Chondrocyte (in vitro differentiated cells): ENCODE results near the gene SLC6A4. TPM values are rescaled to one million over a fixed set of nuclear protein-coding genes. Genes with fewer than 3 reads are reported as not detected.

Source experiments
- DNase-seq: peaks from one replicate; pipeline ENCODE4 v3.0.0; 2021; ENCODE audit warnings: mixed read lengths, low spot score
- H3K27ac Mint-ChIP-seq: one replicate; pipeline ENCODE4 v1.8.0; 2021; ENCODE audit warnings: mild to moderate bottlenecking, moderate library complexity, mixed read lengths; ENCODE audit not compliant: unreplicated experiment
- H3K27me3 Mint-ChIP-seq: 2 replicates; pipeline ENCODE4 v1.8.0; 2021; ENCODE audit warnings: low read depth, mixed read lengths
- H3K36me3 Mint-ChIP-seq: 2 replicates; pipeline ENCODE4 v1.8.0; 2021; ENCODE audit warnings: low read depth, mixed read lengths
- H3K4me1 Mint-ChIP-seq: 2 replicates; pipeline ENCODE4 v1.8.0; 2021; ENCODE audit warnings: low read depth, mild to moderate bottlenecking, mixed read lengths
- H3K4me3 Mint-ChIP-seq: one replicate; pipeline ENCODE4 v1.8.0; 2021; ENCODE audit warnings: mild to moderate bottlenecking, moderate library complexity, mixed read lengths; ENCODE audit not compliant: unreplicated experiment
- H3K9me3 Mint-ChIP-seq: 2 replicates; pipeline ENCODE4 v1.8.0; 2021; ENCODE audit warnings: low read depth, mixed read lengths
- CTCF ChIP-seq: fragments of 200-600 bp; sonication (generic); IDR thresholded peaks from 2 replicates; pipeline ENCODE4 v1.5.0; 2021; ENCODE audit warnings: antibody characterized with exemption, mild to moderate bottlenecking, moderate library complexity
- total RNA-seq: library from RNA; stranded (reverse); gene quantifications from 3 replicates; pipeline ENCODE4 v1.2.1, GENCODE V29; 2021

SLC6A4 gene
- total RNA-seq, 1 donor from 2014 or later = not detected

GRCh38 chr17:30226878-30227277, 8.6 kb downstream of the SLC6A4 start:
- Mint-ChIP-seq H3K27me3 (peaks cover 16% of the 10 kb centered on the region), H3K4me3 (no peak overlapping the region), H3K27ac (no peak overlapping the region), H3K36me3 (no peaks in the 10 kb centered on the region), H3K9me3 (no peaks in the 10 kb centered on the region), H3K4me1 (peaks cover 23% of the 10 kb centered on the region)
- DNase-seq = no peak
- no peak for TF ChIP-seq CTCF

- no peak overlapping the region for H3K27ac Mint-ChIP-seq
- no peak for TF ChIP-seq CTCF
- no peaks in the 10 kb centered on the region for H3K36me3 Mint-ChIP-seq
- no peaks in the 10 kb centered on the region for H3K9me3 Mint-ChIP-seq
- H3K4me3 Mint-ChIP-seq = no peak overlapping the region
- H3K27me3 Mint-ChIP-seq = peaks cover 16% of the 10 kb centered on the region
- peaks cover 23% of the 10 kb centered on the region for H3K4me1 Mint-ChIP-seq
- DNase-seq = no peak
Observed at GRCh38 chr17:30225919-30226553, 9.5 kb downstream of the SLC6A4 start.

GRCh38 chr17:30225112-30225511, 10.4 kb downstream of the SLC6A4 start:
- Mint-ChIP-seq H3K4me3 (no peak overlapping the region), H3K4me1 (peaks cover 23% of the 10 kb centered on the region), H3K9me3 (no peaks in the 10 kb centered on the region), H3K36me3 (no peaks in the 10 kb centered on the region), H3K27ac (no peak overlapping the region), H3K27me3 (peaks cover 10% of the 10 kb centered on the region)
- TF ChIP-seq CTCF = no peak
- DNase-seq = no peak

GRCh38 chr17:30224419-30224960, 11.0 kb downstream of the SLC6A4 start:
- Mint-ChIP-seq H3K9me3 (no peaks in the 10 kb centered on the region), H3K36me3 (no peaks in the 10 kb centered on the region), H3K4me1 (peaks cover 23% of the 10 kb centered on the region), H3K4me3 (no peak overlapping the region), H3K27me3 (peaks cover 10% of the 10 kb centered on the region), H3K27ac (no peak overlapping the region)
- no peak for TF ChIP-seq CTCF
- no peak for DNase-seq

GRCh38 chr17:30222721-30223175, 12.7 kb downstream of the SLC6A4 start:
- no peak overlapping the region for H3K4me3 Mint-ChIP-seq
- H3K27ac Mint-ChIP-seq = no peak overlapping the region
- DNase-seq = no peak
- no peaks in the 10 kb centered on the region for H3K9me3 Mint-ChIP-seq
- H3K4me1 Mint-ChIP-seq = peaks cover 19% of the 10 kb centered on the region
- H3K36me3 Mint-ChIP-seq = no peaks in the 10 kb centered on the region
- peaks cover 9% of the 10 kb centered on the region for H3K27me3 Mint-ChIP-seq
- no peak for TF ChIP-seq CTCF
